NCI-H1092 treated with DMSO at 0.1 percent for 48 hours (cell line): ENCODE data around the gene NUP107.

Experiments
- DNase-seq: peaks from one replicate; lab custom pipeline; 2025; lab: John Stamatoyannopoulos, UW

Gene NUP107

DNA sequence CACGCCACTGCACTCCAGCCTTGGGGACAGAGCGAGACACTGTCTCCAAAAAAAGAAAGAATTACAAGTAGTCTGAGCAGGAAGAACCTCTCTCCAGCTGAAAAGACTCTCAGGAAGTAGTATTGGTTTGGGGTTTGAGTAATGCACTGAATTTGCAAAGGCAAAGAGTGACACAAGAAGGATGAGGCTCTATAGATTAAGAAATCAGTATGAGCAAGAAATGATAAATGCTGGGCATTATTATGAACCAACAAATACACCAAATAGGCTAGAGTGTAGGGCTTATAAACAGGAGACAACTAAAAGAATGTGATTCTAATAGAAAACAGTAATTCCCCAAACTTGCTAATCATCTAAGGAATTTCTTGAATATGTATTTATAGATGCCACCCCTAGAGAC, 56.6 kb downstream of the NUP107 start:
- no peak for DNase-seq

DNA sequence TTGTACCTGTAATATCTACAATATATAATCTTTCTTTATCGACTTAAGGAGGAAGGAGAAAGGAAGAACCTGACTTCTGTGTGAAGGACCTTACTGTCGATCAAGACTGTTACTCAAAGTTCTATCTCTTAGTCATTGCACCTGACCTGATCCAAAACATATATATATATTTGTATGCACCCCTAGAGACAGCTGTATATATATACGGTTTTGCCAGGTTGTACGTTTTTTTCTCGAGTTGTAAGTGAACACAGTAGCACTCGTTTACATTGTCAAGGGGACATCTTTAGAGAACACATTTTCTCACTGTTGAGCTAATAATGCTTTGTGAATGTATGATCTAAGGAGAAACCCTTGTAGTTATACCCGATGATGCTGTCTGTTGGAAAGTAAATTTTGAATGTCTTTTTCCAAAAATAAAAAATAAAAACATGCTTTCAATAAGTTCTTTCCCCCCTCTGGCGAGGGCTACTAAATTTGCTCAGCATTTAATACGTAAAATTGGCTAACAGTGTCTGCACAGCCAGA, 58.7 kb downstream of the NUP107 start:
- peak; percentile 27 for DNase-seq

GRCh38 chr12:68745904-68746571, 59.3 kb downstream of the NUP107 start, which contains the start of gene SLC35E3:
TSS of gene SLC35E3 (plus strand) at chr12:68746176. CDS start at chr12:68746378, 202 bp downstream.
- DNase-seq, result peak; percentile 88

- DNase-seq, result no peak
Measured at GRCh38 chr12:68746572-68747180, 59.9 kb downstream of the NUP107 start.

GRCh38 chr12:68749443-68749842, 62.7 kb downstream of the NUP107 start:
- no peak for DNase-seq

- DNase-seq, result no peak
Measured at GRCh38 chr12:68749861-68750260, 63.1 kb downstream of the NUP107 start.

GRCh38 chr12:68750506-68750905, 63.7 kb downstream of the NUP107 start:
- no peak for DNase-seq

GRCh38 chr12:68755536-68756243, 68.9 kb downstream of the NUP107 start:
- no peak for DNase-seq

- DNase-seq, result no peak
Measured at GRCh38 chr12:68759852-68760251, 73.1 kb downstream of the NUP107 start.

DNA sequence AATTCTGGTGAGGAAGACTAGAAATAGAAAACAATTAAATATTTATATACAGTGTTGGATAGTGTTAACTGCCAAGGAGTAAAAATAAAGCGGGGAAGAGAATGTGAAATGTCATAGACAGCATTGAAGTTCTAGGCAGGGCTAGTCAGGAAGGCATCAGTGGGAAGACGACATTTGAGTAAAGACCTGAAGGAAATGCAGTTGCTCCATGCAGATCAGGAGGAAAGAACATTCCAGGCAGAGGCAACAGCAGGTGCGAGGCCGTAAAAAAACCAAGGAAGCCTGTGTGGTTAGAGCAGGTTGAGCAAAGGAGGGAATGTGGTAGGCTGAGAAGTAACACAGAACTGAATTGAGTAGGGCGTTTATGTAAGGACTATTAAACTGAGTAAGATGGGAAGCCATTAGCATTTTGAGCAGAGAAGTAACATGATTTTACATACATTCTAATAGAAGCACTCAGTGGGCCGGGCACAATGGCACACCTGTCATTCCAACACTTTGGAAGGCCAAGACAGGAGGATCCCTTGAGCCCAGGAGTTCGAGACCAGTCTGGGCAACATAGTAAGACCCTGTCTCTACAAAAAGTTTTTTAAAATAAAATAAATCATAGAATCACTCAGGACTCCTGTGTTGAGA, 74.1 kb downstream of the NUP107 start:
- DNase-seq, result no peak

- no peak for DNase-seq
Measured at GRCh38 chr12:68761442-68761812, 74.6 kb downstream of the NUP107 start.

DNA sequence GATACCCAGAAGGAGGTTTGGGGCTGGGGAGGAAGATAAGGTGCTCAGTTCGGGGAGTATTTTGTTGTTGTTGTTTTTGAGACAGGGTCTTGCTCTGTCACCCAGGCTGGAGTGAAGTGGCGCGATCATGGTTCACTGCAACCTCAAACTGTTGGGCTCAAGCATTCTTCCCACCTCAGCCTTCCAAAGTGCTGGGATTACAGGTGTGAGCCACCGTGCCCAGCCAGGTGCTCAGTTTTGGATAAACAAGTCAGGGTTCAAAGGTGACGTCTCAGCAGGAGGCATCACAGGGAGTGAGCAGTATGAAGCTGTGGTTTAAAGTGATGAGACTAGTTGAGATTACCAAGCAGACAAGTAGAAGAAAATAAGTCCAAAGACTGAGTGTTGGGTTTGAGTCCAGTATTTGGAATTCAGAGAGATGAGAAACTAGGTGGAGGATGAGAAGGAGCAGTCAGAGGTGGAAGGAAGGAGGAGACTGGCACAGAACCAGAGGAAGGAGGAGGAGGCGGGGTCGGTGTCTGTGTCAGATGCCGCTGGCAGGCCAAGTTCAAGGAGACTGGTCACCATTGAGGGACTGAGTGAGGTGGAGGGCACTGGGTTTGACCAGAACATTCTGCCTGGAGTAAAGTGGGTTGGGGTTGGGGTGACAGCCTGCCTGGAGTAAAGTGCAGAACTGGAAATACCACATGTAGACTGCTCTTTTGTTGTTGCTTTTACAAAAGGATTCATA, 75.3 kb downstream of the NUP107 start:
- DNase-seq, result no peak

DNA sequence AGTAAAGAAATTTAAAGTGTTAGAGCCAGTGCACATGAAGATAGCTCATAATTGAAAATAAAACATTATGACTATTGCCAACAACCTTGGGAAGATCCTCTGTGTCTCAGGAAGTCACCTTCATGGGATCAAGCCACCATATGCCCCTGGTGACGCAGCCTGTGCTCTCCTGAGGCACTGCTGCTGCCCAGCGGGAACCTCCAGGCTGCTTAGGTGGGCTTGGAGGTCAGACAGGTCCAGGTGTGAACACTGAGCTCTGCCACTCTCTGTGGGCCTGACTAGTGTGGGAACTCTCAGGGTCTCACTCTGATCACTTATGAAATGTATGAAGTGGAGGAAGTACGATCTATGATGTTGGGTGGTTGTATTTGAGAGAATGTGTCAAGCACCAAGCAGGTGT, 75.9 kb downstream of the NUP107 start:
- no peak for DNase-seq

- no peak for DNase-seq
Measured at GRCh38 chr12:68765696-68766095, 78.9 kb downstream of the NUP107 start.

DNA sequence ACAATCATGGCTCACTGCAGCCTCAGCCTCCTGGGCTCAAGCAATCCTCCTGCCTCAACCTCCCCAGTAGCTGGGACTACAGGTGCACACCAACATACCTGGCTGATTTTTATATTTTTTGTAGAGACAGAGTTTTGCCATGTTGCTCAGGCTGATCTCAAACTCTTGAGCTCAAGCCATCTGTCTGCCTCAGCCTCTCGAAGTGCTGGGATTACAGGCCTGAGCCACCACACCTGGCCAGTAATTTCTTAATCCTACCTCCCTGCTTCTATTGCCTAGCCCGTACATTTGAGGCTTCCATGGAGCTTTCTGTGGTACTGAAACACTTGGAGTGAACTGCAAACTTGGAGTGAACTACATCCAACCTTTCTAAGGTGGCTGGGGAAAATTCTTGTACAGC, 79.9 kb downstream of the NUP107 start:
- DNase-seq, result no peak

DNA sequence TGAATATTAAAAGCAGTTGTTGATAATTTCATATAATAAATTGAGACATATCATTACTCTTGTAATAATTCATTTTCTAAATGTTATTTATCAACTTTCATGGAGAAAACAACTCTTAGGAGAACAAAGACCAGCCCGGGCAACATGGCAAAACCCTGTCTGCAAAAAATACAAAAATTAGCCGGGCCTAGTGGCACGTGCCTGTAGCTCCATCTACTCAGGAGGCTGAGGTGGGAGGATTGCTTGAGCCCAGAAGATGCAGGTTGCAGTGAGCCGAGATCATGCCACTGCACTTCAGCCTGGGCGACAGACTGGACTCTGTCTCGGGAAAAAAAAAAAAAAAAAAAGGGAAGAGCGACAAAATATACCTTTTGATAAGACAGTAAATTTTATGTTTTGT, 80.4 kb downstream of the NUP107 start:
- no peak for DNase-seq

DNA sequence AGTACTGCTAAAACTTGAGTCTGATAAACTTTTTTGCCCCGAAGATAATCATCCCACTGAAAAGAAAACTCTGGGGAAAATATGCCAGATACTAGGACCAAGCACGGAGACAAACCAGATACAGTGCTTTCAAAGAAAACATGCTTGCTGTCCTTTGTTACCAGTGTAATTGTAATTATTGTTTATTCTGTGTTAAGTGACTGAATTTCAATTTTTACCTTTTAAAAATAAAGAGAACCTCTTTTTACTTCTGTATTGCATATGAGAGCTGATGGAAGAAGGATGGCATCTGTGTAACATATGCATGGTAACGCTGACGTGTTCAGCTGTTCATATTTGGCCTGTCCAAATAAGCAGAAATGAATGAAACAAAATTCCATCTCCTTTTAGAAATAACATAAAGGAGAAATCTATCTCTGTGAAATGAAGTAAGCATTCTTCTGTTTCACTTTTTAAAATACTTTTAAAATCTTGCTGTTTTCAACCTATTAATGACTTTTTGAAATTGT, 81.7 kb downstream of the NUP107 start:
- DNase-seq, result no peak

GRCh38 chr12:68769941-68770340, 83.2 kb downstream of the NUP107 start:
- DNase-seq, result no peak

GRCh38 chr12:68771223-68771925, 84.6 kb downstream of the NUP107 start:
- DNase-seq, result no peak

GRCh38 chr12:68772714-68773113, 85.9 kb downstream of the NUP107 start:
- DNase-seq, result no peak

DNA sequence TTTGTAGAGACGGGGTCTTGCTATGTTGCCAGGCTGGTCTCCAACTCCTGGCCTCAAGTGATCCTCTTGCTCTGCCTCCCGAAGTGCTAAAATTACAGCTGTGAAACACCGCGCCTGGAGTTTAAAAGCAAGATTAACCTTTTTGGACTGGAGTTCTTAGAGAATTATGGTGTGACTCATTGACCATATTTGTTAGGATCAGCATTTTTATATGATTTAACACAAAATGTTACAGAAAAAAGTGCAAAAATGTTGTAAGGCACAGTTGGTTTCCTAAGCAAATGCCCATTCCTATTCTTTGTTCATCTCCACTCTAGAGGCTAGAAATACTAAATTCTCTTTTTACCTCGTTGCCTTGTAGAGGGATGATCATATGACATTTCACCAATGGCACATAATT, 86.8 kb downstream of the NUP107 start:
- DNase-seq, result no peak
